GM20000 (cell line): ENCODE results near the gene CDH23.

Source experiments
- DNase-seq: peaks from one replicate; pipeline ENCODE4 v3.0.0; 2012; ENCODE audit warnings: low spot score
- TF ChIP-seq, protein P1 (sequence below): IDR thresholded peaks from 2 replicates; pipeline ENCODE4 v1.5.1; 2012; ENCODE audit warnings: mild to moderate bottlenecking, control low read depth; ENCODE audit errors: extremely low read depth, missing control alignments

The CDH23 gene

GRCh38 chr10:71588685-71589084 lies 192.0 kb downstream of the CDH23 start:
- DNase-seq: no peak
- TF ChIP-seq, protein P1, sequence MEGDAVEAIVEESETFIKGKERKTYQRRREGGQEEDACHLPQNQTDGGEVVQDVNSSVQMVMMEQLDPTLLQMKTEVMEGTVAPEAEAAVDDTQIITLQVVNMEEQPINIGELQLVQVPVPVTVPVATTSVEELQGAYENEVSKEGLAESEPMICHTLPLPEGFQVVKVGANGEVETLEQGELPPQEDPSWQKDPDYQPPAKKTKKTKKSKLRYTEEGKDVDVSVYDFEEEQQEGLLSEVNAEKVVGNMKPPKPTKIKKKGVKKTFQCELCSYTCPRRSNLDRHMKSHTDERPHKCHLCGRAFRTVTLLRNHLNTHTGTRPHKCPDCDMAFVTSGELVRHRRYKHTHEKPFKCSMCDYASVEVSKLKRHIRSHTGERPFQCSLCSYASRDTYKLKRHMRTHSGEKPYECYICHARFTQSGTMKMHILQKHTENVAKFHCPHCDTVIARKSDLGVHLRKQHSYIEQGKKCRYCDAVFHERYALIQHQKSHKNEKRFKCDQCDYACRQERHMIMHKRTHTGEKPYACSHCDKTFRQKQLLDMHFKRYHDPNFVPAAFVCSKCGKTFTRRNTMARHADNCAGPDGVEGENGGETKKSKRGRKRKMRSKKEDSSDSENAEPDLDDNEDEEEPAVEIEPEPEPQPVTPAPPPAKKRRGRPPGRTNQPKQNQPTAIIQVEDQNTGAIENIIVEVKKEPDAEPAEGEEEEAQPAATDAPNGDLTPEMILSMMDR: no peak

DNA sequence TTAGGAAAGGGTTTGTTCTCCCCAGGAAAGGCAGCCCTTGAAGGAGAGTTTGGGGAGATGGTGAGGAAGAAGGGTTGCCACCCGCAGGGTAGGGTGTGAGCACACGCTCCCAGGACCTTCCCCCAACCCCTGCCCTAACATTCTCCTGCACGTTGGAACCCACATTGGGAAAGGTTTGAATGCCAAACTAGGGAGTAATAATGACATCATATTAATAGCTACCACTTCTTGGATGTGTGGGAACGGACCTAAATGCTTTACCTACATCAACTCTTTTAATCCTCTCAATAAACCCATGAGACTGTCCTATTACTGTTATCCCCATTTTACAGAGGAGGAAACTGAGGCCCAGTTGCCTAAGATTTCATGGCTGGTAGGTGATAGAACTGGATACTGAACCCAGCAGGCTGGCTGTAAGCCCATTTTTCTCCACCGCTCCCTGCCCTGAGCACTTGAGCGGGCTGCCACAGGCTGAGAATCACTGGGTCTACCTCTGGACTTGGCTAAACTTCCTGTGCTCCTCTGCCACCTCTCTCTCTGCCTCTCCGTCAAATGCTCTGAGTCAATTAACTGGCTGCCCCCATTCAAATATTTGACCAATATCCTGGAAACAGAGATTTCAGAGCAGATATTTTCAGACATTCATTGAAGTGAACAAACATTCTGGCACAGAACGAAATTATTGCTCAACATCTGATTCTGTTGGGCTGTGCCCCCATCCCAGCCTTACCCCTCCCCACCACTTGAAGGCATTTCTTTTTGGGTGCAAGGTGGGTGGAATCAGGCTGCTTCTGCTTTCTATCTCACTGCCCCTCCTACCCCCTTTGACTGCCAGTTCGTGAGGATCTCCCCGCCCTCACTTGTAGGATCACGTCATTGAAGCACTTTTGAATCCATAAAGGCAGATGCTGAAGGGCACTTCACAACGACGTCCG lies 193.2 kb downstream of the CDH23 start:
- TF ChIP-seq, protein P1: no peak
- no peak for DNase-seq

DNA sequence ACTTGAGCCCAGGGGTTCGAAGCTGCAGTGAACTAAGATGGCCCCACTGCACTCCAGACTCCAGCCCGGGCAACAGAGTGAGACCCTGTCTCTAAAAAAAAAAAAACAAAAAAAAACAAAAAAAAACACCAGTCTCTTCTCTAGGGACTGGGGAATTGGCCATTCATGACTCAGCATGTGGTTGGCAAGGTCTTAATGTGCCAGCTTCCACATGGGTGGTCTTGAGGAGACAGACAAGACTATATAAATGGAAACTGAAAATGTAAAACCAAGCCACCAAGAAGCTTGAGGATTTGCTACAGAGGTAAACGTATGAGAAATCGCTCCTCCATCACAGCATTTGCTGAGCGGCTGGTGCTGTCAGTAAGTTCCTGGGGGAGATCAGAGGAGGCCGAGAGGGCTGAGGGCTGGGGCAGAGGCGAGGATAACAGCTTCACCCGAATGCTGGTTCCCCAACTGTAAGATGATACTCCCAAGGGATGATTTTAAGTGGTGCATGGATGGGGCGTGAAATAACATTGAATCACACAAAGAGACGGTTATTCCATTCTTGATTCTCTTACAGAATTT lies 194.1 kb downstream of the CDH23 start:
- TF ChIP-seq, protein P1: no peak
- DNase-seq: no peak

GRCh38 chr10:71594934-71595571 lies 198.3 kb downstream of the CDH23 start:
- TF ChIP-seq, protein P1: no peak
- DNase-seq: no peak

GRCh38 chr10:71595649-71596048 lies 198.9 kb downstream of the CDH23 start:
- TF ChIP-seq, protein P1: no peak
- no peak for DNase-seq

DNA sequence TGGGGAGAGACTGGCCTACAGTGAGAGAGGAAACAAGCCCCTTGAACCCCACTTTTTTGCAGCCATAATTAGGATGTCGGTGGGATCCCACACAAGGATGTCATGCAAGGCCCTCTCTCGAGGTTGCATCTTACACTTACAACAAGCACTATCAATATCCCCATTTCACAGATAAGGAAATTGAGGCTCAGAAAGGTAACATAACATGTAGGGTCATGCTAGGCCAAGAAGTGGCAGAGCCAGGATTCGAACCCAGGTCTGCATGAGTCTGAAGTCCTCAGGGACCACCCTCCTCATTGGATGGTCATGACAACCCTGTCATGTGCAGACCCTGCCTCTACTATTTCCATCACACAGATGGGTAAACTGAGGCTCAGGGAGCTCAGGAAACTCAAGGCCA lies 199.4 kb downstream of the CDH23 start:
- TF ChIP-seq, protein P1: no peak
- no peak for DNase-seq

GRCh38 chr10:71596759-71597158 lies 200.0 kb downstream of the CDH23 start:
- DNase-seq: no peak
- TF ChIP-seq, protein P1: no peak
